Tibial artery (tissue), 4 donors: Measurements from ENCODE around the gene ZNF727.
"Not testable (repeated sequence)": the region's sequence is repeated elsewhere in the genome, so short reads cannot be mapped to it uniquely, and the experiment has no call there.

ENCODE experiments used
- DNase-seq, 2 donors: peaks; one replicate each; pipeline ENCODE4 v3.0.0-alpha.2; 2019
- H3K27ac ChIP-seq, 2 donors: fragments of 200-600 bp; sonication (generic) in 1 of 2; 1 replicate in 1 of 2; 2 replicates in 1 of 2; pipeline ENCODE4 v1.5.1; 2018 to 2019; ENCODE audit warnings: mild to moderate bottlenecking in 1 of 2
- H3K27me3 ChIP-seq, 2 donors: fragments of 200-600 bp; sonication (generic) in 1 of 2; one replicate each; pipeline versions ENCODE4 v1.5.1 to v1.6.0; 2016 to 2019
- H3K36me3 ChIP-seq, 3 donors: fragments of 200-600 bp; sonication (generic) in 2 of 3; one replicate each; pipeline ENCODE4 v1.5.1; 2016 to 2019; ENCODE audit warnings: mild to moderate bottlenecking in 2 of 3
- H3K4me1 ChIP-seq, 4 donors: fragments of 200-600 bp; sonication (generic) in 2 of 4; 1 replicate in 3 of 4; 2 replicates in 1 of 4; pipeline ENCODE4 v1.5.1; 2016 to 2019
- H3K4me3 ChIP-seq, 2 donors: fragments of 200-600 bp; sonication (generic) in 1 of 2; 1 replicate in 1 of 2; 2 replicates in 1 of 2; pipeline ENCODE4 v1.5.1; 2018 to 2019; ENCODE audit warnings: mild to moderate bottlenecking in 2 of 2
- H3K9me3 ChIP-seq, 3 donors: fragments of 200-600 bp; sonication (generic) in 1 of 3; one replicate each; pipeline ENCODE4 v1.5.1; 2016 to 2019
- CTCF ChIP-seq, 2 experiments: fragments of 200-600 bp in 1 of 2; fragments of 450-650 bp in 1 of 2; IDR thresholded peaks; one replicate each; pipeline ENCODE4 v1.5.1; 2017 to 2019; ENCODE audit warnings: antibody characterized with exemption in 2 of 2, mild to moderate bottlenecking in 1 of 2, moderate library complexity in 1 of 2
- intact Hi-C: fragments of 100-400 bp; cut with DNase I; formaldehyde crosslinking; loops from one replicate; pipeline ENCODE4 v1.15.0; 2023; ENCODE audit warnings: low total_unique reads

The ZNF727 gene

GRCh38 chr7:64078699-64078994, 33.4 kb downstream of the ZNF727 start:
- Histone ChIP-seq H3K9me3 (peaks cover 27 to 100% (median 97%) of the 10 kb centered on the region in 3 donors), H3K4me1 (no peaks in the 10 kb centered on the region), H3K4me3 (no peak overlapping the region), H3K27ac (no peak overlapping the region), H3K36me3 (peaks cover 18 to 73% (median 67%) of the 10 kb centered on the region in 3 donors), H3K27me3 (no peaks in the 10 kb centered on the region)
- TF ChIP-seq CTCF (IDR thresholded peaks at IDR 0.05): no peak
- intact Hi-C loops: no loop called here
- no peak for DNase-seq

- H3K4me3 ChIP-seq: no peak overlapping the region
- intact Hi-C loops: no loop called here
- H3K27ac ChIP-seq: no peak overlapping the region
- no peak for TF ChIP-seq CTCF (IDR thresholded peaks at IDR 0.05)
- peaks cover 0 to 30% (median 0%) of the 10 kb centered on the region in 3 donors for H3K36me3 ChIP-seq
- no peak for DNase-seq
- H3K27me3 ChIP-seq: no peaks in the 10 kb centered on the region
- H3K9me3 ChIP-seq: peaks cover 0 to 89% (median 67%) of the 10 kb centered on the region in 3 donors
- no peaks in the 10 kb centered on the region for H3K4me1 ChIP-seq
These were observed 42.3 kb downstream of the ZNF727 start for GRCh38 chr7:64087501-64087900.

GRCh38 chr7:64088863-64089262, 43.6 kb downstream of the ZNF727 start:
- Histone ChIP-seq H3K36me3 (peaks cover 0 to 20% (median 0%) of the 10 kb centered on the region in 3 donors), H3K9me3 (peaks cover 0 to 89% (median 69%) of the 10 kb centered on the region in 3 donors)
- H3K4me3 ChIP-seq, H3K4me1 ChIP-seq, intact Hi-C loops, H3K27me3 ChIP-seq, H3K27ac ChIP-seq, DNase-seq: not testable (repeated sequence)
